GM21737 (cell line): ENCODE results near the gene SLC27A4.

Experiments
- ATAC-seq: cut with Tn5 transposase; IDR thresholded peaks from one replicate; pipeline ENCODE4 v1.9.1; 2021; ENCODE audit warnings: mild to moderate bottlenecking, moderate library complexity; ENCODE audit not compliant: unreplicated experiment

The SLC27A4 gene

GRCh38 chr9:128339761-128340690 lies at the start of gene SLC27A4:
Gene SLC27A4, plus strand, starts transcription at chr9:128340527. Its CDS starts 2,606 bp downstream, at chr9:128343133.
- peak; percentile 80 for ATAC-seq

GRCh38 chr9:128292009-128292408 lies 48.3 kb upstream of the SLC27A4 start:
- ATAC-seq: no peak

GRCh38 chr9:128293091-128293490 lies 47.2 kb upstream of the SLC27A4 start:
- no peak for ATAC-seq

GRCh38 chr9:128294142-128294541 lies 46.2 kb upstream of the SLC27A4 start:
- ATAC-seq: no peak

GRCh38 chr9:128296340-128297220 lies 43.7 kb upstream of the SLC27A4 start:
- ATAC-seq: no peak

- no peak for ATAC-seq
Observed at GRCh38 chr9:128297221-128297773, 43.0 kb upstream of the SLC27A4 start.

GRCh38 chr9:128298535-128299482 lies 41.5 kb upstream of the SLC27A4 start:
- no peak for ATAC-seq

- no peak for ATAC-seq
Observed at GRCh38 chr9:128304136-128304970, 36.0 kb upstream of the SLC27A4 start.

- no peak for ATAC-seq
Observed at GRCh38 chr9:128304971-128305288, 35.4 kb upstream of the SLC27A4 start.

- no peak for ATAC-seq
Observed at GRCh38 chr9:128309551-128309950, 30.8 kb upstream of the SLC27A4 start.

- no peak for ATAC-seq
Observed at GRCh38 chr9:128310461-128310860, 29.9 kb upstream of the SLC27A4 start.

GRCh38 chr9:128314697-128315096 lies 25.6 kb upstream of the SLC27A4 start:
- ATAC-seq: no peak

- no peak for ATAC-seq
Observed at GRCh38 chr9:128316421-128316820, 23.9 kb upstream of the SLC27A4 start.

- no peak for ATAC-seq
Observed at GRCh38 chr9:128317629-128318028, 22.7 kb upstream of the SLC27A4 start.

- ATAC-seq: no peak
Observed at GRCh38 chr9:128321343-128321742, 19.0 kb upstream of the SLC27A4 start.

- peak; percentile 4 for ATAC-seq
Observed at GRCh38 chr9:128321879-128322403, 18.4 kb upstream of the SLC27A4 start.

- ATAC-seq: peak; percentile 73
Observed at GRCh38 chr9:128322404-128323211, 17.7 kb upstream of the SLC27A4 start, which contains the start of the genes COQ4 and TRUB2. Gene COQ4, plus strand, starts transcription at chr9:128322839. Its CDS starts 20 bp downstream, at chr9:128322859. Gene TRUB2, minus strand, starts transcription at chr9:128322447. Its CDS starts 39 bp downstream, at chr9:128322408.

GRCh38 chr9:128323212-128323730 lies 17.1 kb upstream of the SLC27A4 start:
- no peak for ATAC-seq
